HepG2 (cell line): Measurements from ENCODE around the gene ABCC3. TPM values are rescaled to one million over a fixed set of nuclear protein-coding genes. Genes with fewer than 3 reads are reported as not detected.

Experiments
- ARID4A ChIP-seq: sonication (generic); formaldehyde crosslinking; IDR thresholded peaks from 2 replicates; pipeline ENCODE4 v1.5.0; 2020; ENCODE audit warnings: mild to moderate bottlenecking, missing genetic modification reagents, borderline replicate concordance
- CAMTA2 ChIP-seq: sonication (generic); formaldehyde crosslinking; IDR thresholded peaks from 2 replicates; pipeline ENCODE4 v1.4.0; 2020; ENCODE audit warnings: mild to moderate bottlenecking, missing genetic modification reagents, borderline replicate concordance
- FIP1L1 ChIP-seq: fragments of 200-400 bp; formaldehyde crosslinking; IDR thresholded peaks from 2 replicates; pipeline ENCODE4 v1.6.1; 2018; ENCODE audit warnings: low read depth, mild to moderate bottlenecking, low read length, moderate library complexity, borderline replicate concordance; ENCODE audit not compliant: insufficient read depth
- FOXK1 ChIP-seq: sonication (generic); formaldehyde crosslinking; IDR thresholded peaks from 2 replicates; pipeline ENCODE4 v1.4.0; 2020; ENCODE audit warnings: low read depth, missing genetic modification reagents, borderline replicate concordance
- GPBP1L1 ChIP-seq: sonication (generic); formaldehyde crosslinking; IDR thresholded peaks from 2 replicates; pipeline ENCODE4 v1.5.0; 2020; ENCODE audit warnings: mild to moderate bottlenecking, missing genetic modification reagents
- GPN1 ChIP-seq: sonication (generic); formaldehyde crosslinking; IDR thresholded peaks from 2 replicates; pipeline ENCODE4 v1.5.1; 2020; ENCODE audit warnings: missing genetic modification reagents, borderline replicate concordance
- HNF4G ChIP-seq, 2 experiments: sonication (generic) in 1 of 2; formaldehyde crosslinking in 1 of 2; IDR thresholded peaks; 2 replicates each; pipeline versions ENCODE4 v1.4.0 to v1.6.1; 2011 to 2020; ENCODE audit warnings: borderline replicate concordance in 2 of 2, low read depth in 2 of 2, mild to moderate bottlenecking in 2 of 2, low read length in 1 of 2, missing genetic modification reagents in 1 of 2, moderate library complexity in 1 of 2
- ISX ChIP-seq: sonication (generic); formaldehyde crosslinking; conservative IDR thresholded peaks from 2 replicates; pipeline ENCODE4 v1.5.0; 2020; ENCODE audit warnings: missing genetic modification reagents
- JDP2 ChIP-seq: sonication (generic); formaldehyde crosslinking; IDR thresholded peaks from 2 replicates; pipeline ENCODE4 v1.8.1; 2022; ENCODE audit warnings: missing genetic modification reagents, borderline replicate concordance
- JUN ChIP-seq: sonication (generic); formaldehyde crosslinking; IDR thresholded peaks from 2 replicates; pipeline ENCODE4 v1.4.0; 2020; ENCODE audit warnings: mild to moderate bottlenecking, missing genetic modification reagents
- LBX2 ChIP-seq: sonication (generic); formaldehyde crosslinking; IDR thresholded peaks from 2 replicates; pipeline ENCODE4 v1.5.0; 2020; ENCODE audit warnings: missing genetic modification reagents, mild to moderate bottlenecking, borderline replicate concordance
- MATR3 ChIP-seq: sonication (generic); formaldehyde crosslinking; IDR thresholded peaks from 2 replicates; pipeline ENCODE4 v1.4.0; 2020; ENCODE audit warnings: missing genetic modification reagents
- NR3C1 ChIP-seq: sonication (generic); formaldehyde crosslinking; IDR thresholded peaks from 2 replicates; pipeline ENCODE4 v1.4.0; 2020; ENCODE audit warnings: missing genetic modification reagents
- SRSF9 ChIP-seq: fragments of 200-400 bp; formaldehyde crosslinking; IDR thresholded peaks from 2 replicates; pipeline ENCODE4 v1.6.1; 2018; ENCODE audit warnings: borderline replicate concordance, mild to moderate bottlenecking, low read depth, low read length; ENCODE audit not compliant: insufficient read depth, poor library complexity, severe bottlenecking
- ZBTB7A ChIP-seq: sonication (generic); formaldehyde crosslinking; IDR thresholded peaks from 2 replicates; pipeline ENCODE4 v1.8.0; 2022; ENCODE audit warnings: mild to moderate bottlenecking, missing genetic modification reagents
- ZFP91 ChIP-seq: sonication (generic); formaldehyde crosslinking; IDR thresholded peaks from 2 replicates; pipeline ENCODE4 v1.9.0; 2022; ENCODE audit warnings: missing genetic modification reagents, mild to moderate bottlenecking, borderline replicate concordance
- ZFY ChIP-seq: sonication (generic); formaldehyde crosslinking; IDR thresholded peaks from 2 replicates; pipeline ENCODE4 v1.4.0; 2020; ENCODE audit warnings: missing genetic modification reagents
- ZNF460 ChIP-seq: sonication (generic); formaldehyde crosslinking; IDR thresholded peaks from 2 replicates; pipeline ENCODE4 v1.5.1; 2020; ENCODE audit warnings: missing genetic modification reagents, mild to moderate bottlenecking, borderline replicate concordance
- ZNF781 ChIP-seq: sonication (generic); formaldehyde crosslinking; IDR thresholded peaks from 2 replicates; pipeline ENCODE4 v1.5.1; 2020; ENCODE audit warnings: borderline replicate concordance, mild to moderate bottlenecking, missing genetic modification reagents; ENCODE audit errors: not compliant biosample characterization
- ZNF792 ChIP-seq: IDR thresholded peaks from 2 replicates; pipeline ENCODE4 v1.6.1; 2016
- polyA plus RNA-seq, 8 experiments: library from polyadenylated mRNA; depleted of rRNA in 3 of 8; stranded (reverse) in 7 of 8; unstranded in 1 of 8; fragments of >200 nt; fragmentation: Illumina TruSeq in 4 of 8; extraction: Trizol in 4 of 8; gene quantifications; 2 replicates each; pipeline versions ENCODE4 v1.2.1 to v1.2.3, GENCODE V29; 2011 to 2016; ENCODE audit warnings: low read depth in 4 of 8, missing spikeins in 1 of 8, mixed read lengths in 1 of 8; ENCODE audit not compliant: insufficient read depth in 1 of 8
- total RNA-seq, 5 experiments: library from RNA; depleted of rRNA; stranded (reverse); fragments of >200 nt; fragmentation: Illumina TruSeq; extraction: Trizol; gene quantifications; 2 replicates each; pipeline ENCODE4 v1.2.3, GENCODE V29; 2016; ENCODE audit warnings: low read depth in 1 of 5

Gene ABCC3
- total and polyA plus RNA-seq, 2 of the 13 experiments (the other 11 are each of a cell fraction or from before 2014, with no cell fraction given), result 25.2 to 50.7 TPM

GRCh38 chr17:50634915-50635731 is 442 bp downstream of the ABCC3 start (continued):
- TF ChIP-seq GPBP1L1 (CRISPR knock-in tag) (no peak), GPN1 (CRISPR knock-in tag) (no peak), FIP1L1 (no peak), FOXK1 (no peak), ISX (CRISPR knock-in tag) (no peak), CAMTA2 (CRISPR knock-in tag) (no peak), MATR3 (CRISPR knock-in tag) (no peak), JDP2 (CRISPR knock-in tag) (no peak; the same call in 1 of the 2 replicates), ZFY (CRISPR knock-in tag) (no peak), LBX2 (no peak), JUN (CRISPR knock-in tag) (0 out of 2 replicates have a peak, but pooled peaks have one; percentile 6), ZNF781 (CRISPR knock-in tag) (no peak), NR3C1 (CRISPR knock-in tag) (no peak), HNF4G (IDR thresholded peaks at IDR 0.05; ENCODE audit: borderline replicate concordance, low read depth, low read length) (no peak; the same call in 1 of the 2 replicates), HNF4G (CRISPR knock-in tag; IDR thresholded peaks at IDR 0.05; ENCODE audit: borderline replicate concordance, low read depth) (no peak), ZNF460 (no peak), ZFP91 (peak; percentile 60; the same call in 1 of the 2 replicates), ZBTB7A (no peak), ZNF792 (CRISPR knock-in tag) (no peak), ARID4A (peak; percentile 67; the same call in 1 of the 2 replicates), SRSF9 (no peak)
